Kidney (tissue), 14 donors: ENCODE measurements around the gene NR6A1. TPM values are rescaled to one million over a fixed set of nuclear protein-coding genes. Genes with fewer than 3 reads are reported as not detected.

Experiments used
- DNase-seq, 5 donors: peaks; one replicate each; pipeline ENCODE4 v3.0.0-alpha.2; 2013 to 2020
- FAIRE-seq: peaks from 2 replicates; lab custom pipeline; 2012; peaks lifted over from hg19 to GRCh38; lab: Jason Lieb, UNC
- H3K27ac ChIP-seq, 2 donors: one replicate each; pipeline ENCODE4 v1.7.0; 2013; ENCODE audit warnings: low read depth in 2 of 2, low read length in 2 of 2, inconsistent platforms in 1 of 2
- H3K27me3 ChIP-seq: one replicate; pipeline ENCODE4 v1.7.1; 2013; ENCODE audit warnings: low read length, inconsistent platforms; ENCODE audit not compliant: control insufficient read depth, insufficient read depth
- H3K36me3 ChIP-seq, 3 donors: one replicate each; pipeline versions ENCODE4 v1.7.0 to v1.7.1; 2013; ENCODE audit warnings: low read length in 3 of 3, control low read depth in 1 of 3, inconsistent platforms in 1 of 3; ENCODE audit not compliant: insufficient read depth in 3 of 3, control insufficient read depth in 2 of 3
- H3K4me1 ChIP-seq, 3 donors: one replicate each; pipeline versions ENCODE4 v1.7.0 to v1.7.1; 2013; ENCODE audit warnings: low read length in 3 of 3, inconsistent platforms in 1 of 3, low read depth in 1 of 3; ENCODE audit not compliant: control insufficient read depth in 2 of 3, insufficient read depth in 2 of 3
- H3K4me3 ChIP-seq, 3 donors: one replicate each; pipeline versions ENCODE4 v1.7.0 to v1.8.1; 2013; ENCODE audit warnings: low read length in 3 of 3, control low read depth in 1 of 3, inconsistent platforms in 1 of 3
- H3K9ac ChIP-seq, 3 donors: one replicate each; pipeline versions ENCODE4 v1.7.0 to v1.7.1; 2013; ENCODE audit warnings: low read length in 3 of 3, control low read depth in 1 of 3, inconsistent platforms in 1 of 3
- H3K9me3 ChIP-seq, 3 donors: one replicate each; pipeline versions ENCODE4 v1.7.0 to v1.7.1; 2013; ENCODE audit warnings: low read length in 3 of 3, control low read depth in 1 of 3, inconsistent platforms in 1 of 3; ENCODE audit not compliant: control insufficient read depth in 2 of 3, insufficient read depth in 1 of 3
- CTCF ChIP-seq: IDR thresholded peaks from 3 replicates; pipeline ENCODE4 v1.5.1; 2012; ENCODE audit warnings: mild to moderate bottlenecking, moderate library complexity, borderline replicate concordance; ENCODE audit not compliant: insufficient read depth; ENCODE audit errors: extremely low read depth
- intact Hi-C: fragments of 100-400 bp; cut with DNase I; formaldehyde crosslinking; loops from one replicate; pipeline ENCODE4 v1.11.1; 2022
- polyA plus RNA-seq: library from polyadenylated mRNA; stranded (reverse); fragments of 350-450 nt; fragmentation: Illumina TruSeq; extraction: RNeasy Lipid Tissue Mini Kit (QIAGEN cat#74804); gene quantifications from one replicate; pipeline ENCODE4 v1.2.3, GENCODE V29; 2014; ENCODE audit warnings: low read depth, low replicate concordance; ENCODE audit not compliant: insufficient read depth
- total RNA-seq: library from RNA; stranded (reverse); fragmentation: NEBNext Ultra II Directional; extraction: Animal tissue kit (Norgen Biotek cat#: 25700); gene quantifications from one replicate; pipeline ENCODE4 v1.2.1, GENCODE V29; 2021
- donor health status: control.
- donor health status: control.
- donor health status: control.
- donor health status: control.
- donor health status: control.
- donor health status: DM: yes; HTN: yes; CAD: no.
- donor health status: Normal renal cell carcinoma (clear cell type).

The NR6A1 gene
- total and polyA plus RNA-seq, 2 donors from 2014 or later, result 1.2 to 3.5 TPM

GRCh38 chr9:124780757-124781151 is 9.6 kb upstream of the NR6A1 start:
- Histone ChIP-seq H3K36me3 (no peaks in the 10 kb centered on the region), H3K4me3 (no peak overlapping the region), H3K27me3 (peaks cover 5% of the 10 kb centered on the region), H3K9ac (no peak overlapping the region), H3K27ac (no peak overlapping the region), H3K4me1 (peaks cover 0 to 6% (median 0%) of the 10 kb centered on the region in 3 donors), H3K9me3 (no peaks in the 10 kb centered on the region)
- no peak for TF ChIP-seq CTCF
- FAIRE-seq (no peak), DNase-seq (peak in 1 of 5 donors; percentile 29)
- intact Hi-C loops, result no loop called here

DNA sequence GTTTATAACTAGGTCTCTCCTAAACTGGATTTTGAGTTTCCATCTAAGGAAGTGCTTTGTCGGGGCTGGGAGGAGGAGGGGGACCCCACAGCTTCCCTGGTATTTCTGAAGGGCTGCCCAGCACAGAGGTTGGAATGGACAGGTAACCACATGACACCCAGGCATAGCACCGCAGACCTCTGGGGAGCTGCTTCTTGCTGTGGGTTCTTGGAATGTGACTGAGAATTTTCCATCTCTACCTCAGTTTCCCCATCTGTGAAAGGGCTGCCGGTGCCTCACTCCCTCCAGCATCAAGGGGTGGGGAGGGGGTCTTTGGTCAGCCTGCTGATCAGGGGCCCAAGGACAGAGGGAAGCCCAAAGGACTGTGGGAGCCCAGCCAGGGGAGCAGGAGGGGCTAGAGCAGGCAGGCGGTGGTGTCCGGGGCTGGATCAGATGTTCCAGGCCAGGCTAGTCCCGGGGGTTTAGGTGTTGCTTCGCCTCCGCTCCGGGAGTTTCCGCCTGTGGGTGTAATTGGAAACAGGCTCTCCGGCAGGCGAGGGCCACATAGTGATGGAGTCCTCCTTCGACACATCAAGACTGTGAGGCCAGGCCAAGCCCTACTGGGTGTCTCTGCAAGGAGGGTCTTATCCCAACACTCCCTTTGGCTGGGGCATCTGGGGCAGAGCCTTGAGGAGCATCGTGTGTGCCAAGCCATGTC is 9.1 kb upstream of the NR6A1 start:
- H3K4me1 ChIP-seq, result peaks cover 0 to 6% (median 0%) of the 10 kb centered on the region in 3 donors
- no peak overlapping the region for H3K27ac ChIP-seq

GRCh38 chr9:124779368-124780059 is 8.4 kb upstream of the NR6A1 start:
- intact Hi-C loops, result loop anchor here (5.0 kb wide), 1 partner anchor 73 kb away; the partner anchor contains the start of gene WDR38
- H3K9me3 ChIP-seq, result no peaks in the 10 kb centered on the region
- DNase-seq, result peak; percentile 56 to 92 (median 90)
- no peak overlapping the region for H3K4me3 ChIP-seq
- no peak overlapping the region for H3K9ac ChIP-seq
- H3K27ac ChIP-seq, result no peak overlapping the region
- no peaks in the 10 kb centered on the region for H3K36me3 ChIP-seq
- no peak for FAIRE-seq
- H3K27me3 ChIP-seq, result peaks cover 5% of the 10 kb centered on the region
- H3K4me1 ChIP-seq, result peaks cover 0 to 6% (median 0%) of the 10 kb centered on the region in 3 donors
- TF ChIP-seq CTCF, result no peak

More for the DNA sequence above, 9.1 kb upstream of the NR6A1 start:
- Histone ChIP-seq H3K27me3 (peaks cover 5% of the 10 kb centered on the region), H3K9me3 (no peaks in the 10 kb centered on the region), H3K4me3 (no peak overlapping the region), H3K36me3 (no peaks in the 10 kb centered on the region), H3K9ac (no peak overlapping the region)
- FAIRE-seq (no peak), DNase-seq (peak in 3 of 5 donors; percentile 22 to 60 (median 32))
- intact Hi-C loops, result no loop called here
- TF ChIP-seq CTCF, result no peak
